ENCODE measurements around the gene WDR73. TPM values are rescaled to one million over a fixed set of nuclear protein-coding genes. Genes with fewer than 3 reads are reported as not detected.

Gene WDR73
- polyA plus RNA-seq, 3 donors, result 12.1 to 19.9 (median 14.3) TPM

DNA sequence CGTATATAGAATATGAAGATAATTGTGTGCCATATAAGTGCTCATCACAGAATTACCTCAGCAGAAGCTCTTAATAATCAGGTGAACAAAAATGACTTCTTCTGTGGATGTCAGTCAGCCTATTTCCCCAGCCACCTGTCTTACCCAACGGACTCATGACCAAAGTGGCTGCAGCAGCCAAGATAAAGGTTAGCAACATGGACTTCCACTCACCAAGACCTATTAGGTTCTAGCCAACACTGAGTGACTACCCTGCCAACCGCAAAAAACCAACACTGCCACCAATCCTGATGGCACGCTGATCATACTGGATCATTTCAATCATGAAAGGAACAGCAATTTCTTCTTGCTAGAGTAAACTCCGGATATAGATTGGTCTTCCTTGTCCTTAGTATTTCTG, 49.7 kb upstream of the WDR73 start:
- Histone ChIP-seq H3K4me2 (replicated peaks; ENCODE audit: extremely low read depth, low read length, poor library complexity, severe bottlenecking) (no peak overlapping the region), H3K79me2 (ENCODE audit: insufficient read depth, low read length) (peaks cover 100% of the 10 kb centered on the region), H3K4me1 (ENCODE audit: control insufficient read depth in 1 of 2, insufficient read depth in 2 of 2, low read length in 2 of 2) (peaks cover 4 to 11% of the 10 kb centered on the region in 2 donors), H4K20me1 (ENCODE audit: insufficient read depth, low read length) (peaks cover 98% of the 10 kb centered on the region), H3K4me3 (replicated peaks in 1 of 3; ENCODE audit: low read depth in 2 of 3, low read length in 3 of 3) (no peak overlapping the region), H3K27ac (ENCODE audit: low read depth in 1 of 2, low read length in 2 of 2) (peak overlapping the region in 1 of 2 donors; percentile 63), H3K9me3 (replicated peaks in 1 of 2; ENCODE audit: control insufficient read depth in 1 of 2, insufficient read depth in 1 of 2, low read length in 2 of 2) (no peaks in the 10 kb centered on the region), H3K36me3 (replicated peaks in 1 of 2; ENCODE audit: control insufficient read depth in 1 of 2, insufficient read depth in 2 of 2, low read length in 2 of 2) (peaks cover 4 to 26% of the 10 kb centered on the region in 2 donors), H2AFZ (ENCODE audit: insufficient read depth, low read depth, low read length, poor library complexity, severe bottlenecking) (no peak overlapping the region), H3K27me3 (ENCODE audit: control insufficient read depth in 2 of 2, insufficient read depth in 2 of 2, low read length in 2 of 2) (no peaks in the 10 kb centered on the region), H3K9ac (ENCODE audit: insufficient read depth, low read length, poor library complexity, severe bottlenecking) (no peak overlapping the region)
- TF ChIP-seq, protein P1, sequence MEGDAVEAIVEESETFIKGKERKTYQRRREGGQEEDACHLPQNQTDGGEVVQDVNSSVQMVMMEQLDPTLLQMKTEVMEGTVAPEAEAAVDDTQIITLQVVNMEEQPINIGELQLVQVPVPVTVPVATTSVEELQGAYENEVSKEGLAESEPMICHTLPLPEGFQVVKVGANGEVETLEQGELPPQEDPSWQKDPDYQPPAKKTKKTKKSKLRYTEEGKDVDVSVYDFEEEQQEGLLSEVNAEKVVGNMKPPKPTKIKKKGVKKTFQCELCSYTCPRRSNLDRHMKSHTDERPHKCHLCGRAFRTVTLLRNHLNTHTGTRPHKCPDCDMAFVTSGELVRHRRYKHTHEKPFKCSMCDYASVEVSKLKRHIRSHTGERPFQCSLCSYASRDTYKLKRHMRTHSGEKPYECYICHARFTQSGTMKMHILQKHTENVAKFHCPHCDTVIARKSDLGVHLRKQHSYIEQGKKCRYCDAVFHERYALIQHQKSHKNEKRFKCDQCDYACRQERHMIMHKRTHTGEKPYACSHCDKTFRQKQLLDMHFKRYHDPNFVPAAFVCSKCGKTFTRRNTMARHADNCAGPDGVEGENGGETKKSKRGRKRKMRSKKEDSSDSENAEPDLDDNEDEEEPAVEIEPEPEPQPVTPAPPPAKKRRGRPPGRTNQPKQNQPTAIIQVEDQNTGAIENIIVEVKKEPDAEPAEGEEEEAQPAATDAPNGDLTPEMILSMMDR (IDR thresholded peaks at IDR 0.05), result no peak
- Mint-ChIP-seq H3K9me3 (no peaks in the 10 kb centered on the region), H3K27ac (peak overlapping the region in 5 of 7 donors; percentile 10 to 63 (median 33)), H3K36me3 (peaks cover 15 to 30% of the 10 kb centered on the region in 2 donors), H3K4me1 (peaks cover 22% of the 10 kb centered on the region), H3K27me3 (ENCODE audit: low read depth in 3 of 3) (no peaks in the 10 kb centered on the region), H3K4me3 (no peak overlapping the region)
- DNase-seq, result no peak
- WGBS (ENCODE audit: insufficient coverage), result 95% methylated on average over 4 of the region's 5 CpGs
- intact Hi-C loops (cut with micrococcal nuclease), result no loop called here

DNA sequence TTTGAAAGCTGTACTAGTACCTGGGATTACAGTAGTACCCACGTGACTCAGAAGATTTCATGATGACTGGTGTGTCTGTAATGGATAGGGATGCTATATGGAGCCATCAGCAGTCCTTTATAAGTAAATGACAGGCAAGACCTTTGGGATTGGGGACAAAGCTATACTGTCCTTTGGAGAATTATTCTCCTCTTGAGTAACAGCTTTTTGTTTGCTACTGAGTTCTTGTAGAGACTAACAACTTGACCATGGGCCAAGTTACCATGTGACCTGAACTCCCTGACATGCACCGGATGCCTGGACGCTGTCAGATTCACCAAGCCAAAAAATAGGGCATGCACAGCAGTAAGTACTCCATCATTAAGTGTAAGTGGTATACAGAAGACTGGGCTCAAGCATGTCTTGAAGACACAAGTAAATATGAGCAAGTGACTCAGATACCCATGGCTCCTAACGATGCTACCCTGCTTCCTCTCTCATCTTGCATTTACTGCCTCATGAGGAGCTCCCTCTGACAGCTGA, 48.9 kb upstream of the WDR73 start:
- TF ChIP-seq, protein P1 (IDR thresholded peaks at IDR 0.05), result no peak
- peaks cover 4 to 11% of the 10 kb centered on the region in 2 donors for H3K4me1 ChIP-seq (ENCODE audit: control insufficient read depth in 1 of 2, insufficient read depth in 2 of 2, low read length in 2 of 2)
- peaks cover 10 to 22% of the 10 kb centered on the region in 2 donors for H3K36me3 Mint-ChIP-seq
- peaks cover 98% of the 10 kb centered on the region for H4K20me1 ChIP-seq (ENCODE audit: insufficient read depth, low read length)
- H3K9me3 Mint-ChIP-seq, result no peaks in the 10 kb centered on the region
- peaks cover 2 to 26% of the 10 kb centered on the region in 2 donors for H3K36me3 ChIP-seq (replicated peaks in 1 of 2; ENCODE audit: control insufficient read depth in 1 of 2, insufficient read depth in 2 of 2, low read length in 2 of 2)
- DNase-seq, result peak in 2 of 3 donors; percentile 21 to 33
- no peak overlapping the region for H3K4me2 ChIP-seq (replicated peaks; ENCODE audit: extremely low read depth, low read length, poor library complexity, severe bottlenecking)
- intact Hi-C loops (cut with micrococcal nuclease), result no loop called here
- no peaks in the 10 kb centered on the region for H3K27me3 ChIP-seq (ENCODE audit: control insufficient read depth in 2 of 2, insufficient read depth in 2 of 2, low read length in 2 of 2)
- H3K4me3 ChIP-seq (replicated peaks in 1 of 3; ENCODE audit: low read depth in 2 of 3, low read length in 3 of 3), result no peak overlapping the region
- H3K79me2 ChIP-seq (ENCODE audit: insufficient read depth, low read length), result peaks cover 100% of the 10 kb centered on the region
- no peaks in the 10 kb centered on the region for H3K9me3 ChIP-seq (replicated peaks in 1 of 2; ENCODE audit: control insufficient read depth in 1 of 2, insufficient read depth in 1 of 2, low read length in 2 of 2)
- WGBS (ENCODE audit: insufficient coverage), result 33% methylated on average over 3 of the region's 4 CpGs
- no peaks in the 10 kb centered on the region for H3K27me3 Mint-ChIP-seq (ENCODE audit: low read depth in 3 of 3)
- peak overlapping the region in 1 of 2 donors; percentile 63 for H3K27ac ChIP-seq (ENCODE audit: low read depth in 1 of 2, low read length in 2 of 2)
- H3K27ac Mint-ChIP-seq, result peak overlapping the region in 4 of 7 donors; percentile 11 to 75 (median 53)
- H3K4me3 Mint-ChIP-seq, result no peak overlapping the region
- H3K9ac ChIP-seq (ENCODE audit: insufficient read depth, low read length, poor library complexity, severe bottlenecking), result no peak overlapping the region
- no peak overlapping the region for H2AFZ ChIP-seq (ENCODE audit: insufficient read depth, low read depth, low read length, poor library complexity, severe bottlenecking)
- H3K4me1 Mint-ChIP-seq, result peaks cover 18% of the 10 kb centered on the region

All from CD14-positive monocyte (primary cell).